Smooth muscle cell (in vitro differentiated cells): ENCODE results near the gene WASL. TPM values are rescaled to one million over a fixed set of nuclear protein-coding genes. Genes with fewer than 3 reads are reported as not detected.

ENCODE experiments used
- DNase-seq: peaks from one replicate; lab custom pipeline; 2025; ENCODE audit not compliant: unreplicated experiment; lab: John Stamatoyannopoulos, UW
- H2AFZ ChIP-seq: fragments of 200-600 bp; sonication (generic); 2 replicates; pipeline ENCODE4 v1.6.0; 2016; ENCODE audit warnings: antibody characterized with exemption, low read depth, mild to moderate bottlenecking
- H3F3A ChIP-seq: fragments of 200-600 bp; sonication (generic); 2 replicates; pipeline ENCODE4 v1.6.0; 2017; ENCODE audit warnings: antibody characterized with exemption, low read depth
- H3K27ac ChIP-seq: fragments of 200-600 bp; sonication (generic); 2 replicates; pipeline ENCODE4 v1.5.1; 2016; ENCODE audit warnings: low read depth, mild to moderate bottlenecking
- H3K27me3 ChIP-seq: fragments of 200-600 bp; sonication (generic); 2 replicates; pipeline ENCODE4 v1.6.1; 2016; ENCODE audit warnings: low read depth, mild to moderate bottlenecking
- H3K36me3 ChIP-seq: fragments of 200-600 bp; sonication (generic); 2 replicates; pipeline ENCODE4 v1.5.1; 2016; ENCODE audit warnings: low read depth
- H3K4me1 ChIP-seq: fragments of 200-600 bp; sonication (generic); 2 replicates; pipeline ENCODE4 v1.5.1; 2016; ENCODE audit warnings: low read depth
- H3K4me2 ChIP-seq: fragments of 200-600 bp; sonication (generic); 2 replicates; pipeline ENCODE4 v1.6.0; 2016; ENCODE audit warnings: mild to moderate bottlenecking
- H3K4me3 ChIP-seq: fragments of 200-600 bp; sonication (generic); 2 replicates; pipeline ENCODE4 v1.5.1; 2016; ENCODE audit warnings: mild to moderate bottlenecking
- H3K79me2 ChIP-seq: fragments of 200-600 bp; sonication (generic); 2 replicates; pipeline ENCODE4 v1.6.0; 2016; ENCODE audit warnings: low read depth, mild to moderate bottlenecking
- H3K9ac ChIP-seq: fragments of 200-600 bp; sonication (generic); 2 replicates; pipeline ENCODE4 v1.6.0; 2016; ENCODE audit warnings: low read depth
- H3K9me3 ChIP-seq: fragments of 200-600 bp; sonication (generic); replicated peaks from 2 replicates; pipeline ENCODE4 v1.5.1; 2016; ENCODE audit warnings: low read depth
- H4K20me1 ChIP-seq: fragments of 200-600 bp; sonication (generic); 2 replicates; pipeline ENCODE4 v1.6.0; 2016; ENCODE audit warnings: low read depth
- CTCF ChIP-seq: fragments of 200-600 bp; sonication (generic); IDR thresholded peaks from 2 replicates; pipeline ENCODE4 v1.5.1; 2017; ENCODE audit warnings: borderline replicate concordance, mild to moderate bottlenecking, antibody characterized with exemption; ENCODE audit not compliant: insufficient read depth, poor library complexity, severe bottlenecking
- WGBS: methylation state at CpG from one replicate; pipeline ENCODE4 v1.1.7; 2016; ENCODE audit warnings: low lambda C conversion rate; 5-methylcytosine and 5-hydroxymethylcytosine counted together
- polyA plus RNA-seq: library from polyadenylated mRNA; unstranded; fragments of >200 nt; fragmentation: Nextera tagmentation; extraction: Ambion mirVana; gene quantifications from 2 replicates; pipeline ENCODE4 v1.2.1, GENCODE V29; 2016
- total RNA-seq: library from RNA; depleted of rRNA; stranded (reverse); fragments of >200 nt; gene quantifications from 2 replicates; pipeline ENCODE4 v1.2.3, GENCODE V29; 2014

The WASL gene
- total and polyA plus RNA-seq, 2 experiments from 2014 or later, result 22.7 to 35.3 TPM

GRCh38 chr7:123674399-123675180 is 74.2 kb downstream of the WASL start:
- H2AFZ ChIP-seq, result no peak overlapping the region

GRCh38 chr7:123673752-123674398 is 74.9 kb downstream of the WASL start:
- DNase-seq, result no peak
- 82% methylated on average over 3 of the region's 3 CpGs for WGBS
- H3K4me2 ChIP-seq, result peak overlapping the region; percentile 33
- no peaks in the 10 kb centered on the region for H4K20me1 ChIP-seq
- no peaks in the 10 kb centered on the region for H3K27me3 ChIP-seq
- no peak overlapping the region for H2AFZ ChIP-seq
- H3K9ac ChIP-seq, result no peak overlapping the region
- TF ChIP-seq CTCF, result no peak
- H3K27ac ChIP-seq, result peak overlapping the region; percentile 76
- no peaks in the 10 kb centered on the region for H3K36me3 ChIP-seq
- peaks cover 10% of the 10 kb centered on the region for H3K4me1 ChIP-seq
- no peak overlapping the region for H3K4me3 ChIP-seq
- peaks cover 9% of the 10 kb centered on the region for H3F3A ChIP-seq
- H3K9me3 ChIP-seq, result no peaks in the 10 kb centered on the region
- no peaks in the 10 kb centered on the region for H3K79me2 ChIP-seq

More at GRCh38 chr7:123674399-123675180, 74.2 kb downstream of the WASL start:
- Histone ChIP-seq H3K27ac (peak overlapping the region; percentile 76), H3K9ac (no peak overlapping the region), H3K4me3 (no peak overlapping the region), H3K79me2 (no peaks in the 10 kb centered on the region), H3K27me3 (no peaks in the 10 kb centered on the region), H3F3A (peaks cover 9% of the 10 kb centered on the region), H4K20me1 (no peaks in the 10 kb centered on the region), H3K4me1 (peaks cover 10% of the 10 kb centered on the region), H3K36me3 (no peaks in the 10 kb centered on the region), H3K4me2 (peak overlapping the region; percentile 33), H3K9me3 (no peaks in the 10 kb centered on the region)
- WGBS, result 20% methylated on average over 2 of the region's 2 CpGs
- TF ChIP-seq CTCF, result no peak
- DNase-seq, result no peak

GRCh38 chr7:123673137-123673732 is 75.6 kb downstream of the WASL start:
- H2AFZ ChIP-seq, result no peak overlapping the region
- no peaks in the 10 kb centered on the region for H3K9me3 ChIP-seq
- no peak overlapping the region for H3K9ac ChIP-seq
- no peak overlapping the region for H3K27ac ChIP-seq
- TF ChIP-seq CTCF, result no peak
- 90% methylated on average over 5 of the region's 5 CpGs for WGBS
- peaks cover 9% of the 10 kb centered on the region for H3F3A ChIP-seq
- no peak overlapping the region for H3K4me3 ChIP-seq
- DNase-seq, result no peak
- H3K4me1 ChIP-seq, result peaks cover 10% of the 10 kb centered on the region
- no peaks in the 10 kb centered on the region for H3K79me2 ChIP-seq
- no peak overlapping the region for H3K4me2 ChIP-seq
- no peaks in the 10 kb centered on the region for H3K36me3 ChIP-seq
- no peaks in the 10 kb centered on the region for H4K20me1 ChIP-seq
- H3K27me3 ChIP-seq, result no peaks in the 10 kb centered on the region
